ENCODE results near the gene TXNRD1.
A peak's percentile ranks its signal among the peaks of the same experiment; 100 is the strongest.
"Not testable (repeated sequence)": the region's sequence is repeated elsewhere in the genome, so short reads cannot be mapped to it uniquely, and the experiment has no call there.

TXNRD1 gene

GRCh38 chr12:104376650-104377513, 161.3 kb downstream of the TXNRD1 start:
- no peak for DNase-seq

DNA sequence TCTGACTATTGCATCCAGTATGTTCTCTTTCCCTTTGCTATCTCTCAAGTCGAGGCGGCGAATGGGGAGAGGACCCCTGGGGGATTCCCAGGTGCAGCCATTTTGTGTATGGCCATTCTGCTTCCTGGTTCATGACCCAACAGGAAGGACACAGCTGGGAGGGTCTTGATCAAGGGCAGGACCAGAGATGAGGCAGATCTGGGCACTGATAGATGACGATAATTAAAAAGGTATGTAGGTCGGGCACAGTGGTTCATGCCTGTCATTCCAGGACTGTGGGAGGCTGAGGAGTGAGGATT, 161.9 kb downstream of the TXNRD1 start:
- no peak for DNase-seq

DNA sequence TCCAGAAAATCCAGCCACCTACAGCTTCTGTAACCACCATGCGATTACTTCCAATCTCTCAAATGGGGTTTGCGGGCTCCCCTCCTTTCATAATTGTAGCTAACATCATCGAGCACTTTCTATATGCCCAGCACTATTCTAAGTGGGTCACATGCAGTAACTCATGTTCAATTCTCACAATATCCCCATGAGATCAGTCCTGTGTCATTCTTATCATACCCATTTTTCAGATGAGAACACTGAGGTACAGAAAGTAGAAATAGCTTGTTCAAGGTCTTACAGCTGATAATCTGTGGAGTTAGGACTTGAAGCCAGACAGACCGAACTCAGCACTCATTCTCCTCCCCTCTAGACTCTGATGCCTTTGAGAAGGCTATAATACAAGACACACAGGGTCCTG, 162.8 kb downstream of the TXNRD1 start:
- no peak for DNase-seq

- DNase-seq, result no peak
Measured at GRCh38 chr12:104381341-104381730, 165.8 kb downstream of the TXNRD1 start.

DNA sequence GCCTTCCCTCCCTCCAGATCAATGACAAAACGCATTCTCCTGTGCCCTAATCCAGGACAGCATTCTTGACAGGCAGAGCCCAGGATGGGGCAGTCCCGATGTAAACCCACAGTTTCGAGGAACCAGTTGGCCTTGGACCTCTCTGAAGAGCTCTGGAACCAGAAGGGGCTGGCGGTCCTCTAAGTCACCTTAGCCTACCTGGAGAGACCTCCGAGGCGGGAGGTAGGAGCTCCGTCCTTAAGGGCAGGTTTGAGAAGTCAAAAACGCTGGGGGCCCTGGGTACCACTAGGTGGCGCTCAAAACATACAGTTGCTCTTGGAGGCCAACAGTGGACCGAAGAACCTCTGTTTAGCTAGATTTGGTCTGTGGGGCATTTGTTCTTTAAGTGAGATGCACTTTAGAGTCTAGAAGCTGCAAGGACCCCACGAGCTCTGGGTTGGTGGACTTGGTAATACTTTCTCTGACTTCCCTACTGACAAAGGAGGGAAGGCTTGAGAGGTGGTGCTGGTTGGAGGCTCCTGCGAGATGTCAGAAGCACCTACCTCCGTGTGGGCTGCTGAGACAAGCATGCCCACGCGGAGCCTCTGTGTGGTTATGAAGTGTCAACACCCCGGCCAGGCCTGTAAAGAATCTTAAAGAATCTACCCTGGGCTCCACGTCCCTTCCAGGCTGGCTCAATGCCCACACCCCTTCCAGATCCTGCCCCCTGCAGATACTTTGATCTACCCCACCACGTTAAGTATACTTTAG, 166.3 kb downstream of the TXNRD1 start:
- DNase-seq, result peak; percentile 71 to 74

DNA sequence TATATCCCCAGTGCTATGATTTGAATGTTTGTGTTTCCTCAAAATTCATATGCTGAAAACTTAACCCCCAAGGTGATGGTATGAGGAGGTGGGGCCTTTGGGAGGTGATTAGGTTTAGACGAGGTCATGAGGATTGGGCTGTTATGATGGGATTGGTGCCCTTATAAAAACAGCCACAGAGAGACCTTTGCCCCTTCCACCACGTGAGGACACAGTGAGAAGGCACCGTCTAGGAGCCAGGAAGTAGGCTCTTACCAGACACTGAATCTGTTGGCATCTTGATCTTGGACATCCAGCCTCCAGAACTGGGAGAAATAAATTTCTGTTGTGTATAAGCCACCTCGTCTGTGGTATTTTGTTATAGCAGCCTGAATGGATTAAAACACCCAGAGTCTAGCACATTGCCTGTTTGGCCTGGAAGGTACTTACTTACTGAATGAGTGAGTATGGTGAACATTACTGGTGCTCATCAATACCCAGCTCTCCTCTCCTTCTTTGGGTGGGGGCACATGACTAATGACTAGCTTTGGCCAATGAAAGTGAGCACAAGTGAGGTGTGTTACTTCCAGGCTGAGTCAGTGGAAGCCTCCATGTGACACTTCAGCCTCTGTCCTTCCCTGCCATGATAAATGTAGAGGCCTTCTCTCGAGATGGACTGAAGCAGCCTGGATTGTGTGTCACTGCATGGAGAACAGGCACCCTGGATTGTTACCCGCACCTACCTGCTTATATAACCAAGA, 168.7 kb downstream of the TXNRD1 start:
- no peak for DNase-seq

DNA sequence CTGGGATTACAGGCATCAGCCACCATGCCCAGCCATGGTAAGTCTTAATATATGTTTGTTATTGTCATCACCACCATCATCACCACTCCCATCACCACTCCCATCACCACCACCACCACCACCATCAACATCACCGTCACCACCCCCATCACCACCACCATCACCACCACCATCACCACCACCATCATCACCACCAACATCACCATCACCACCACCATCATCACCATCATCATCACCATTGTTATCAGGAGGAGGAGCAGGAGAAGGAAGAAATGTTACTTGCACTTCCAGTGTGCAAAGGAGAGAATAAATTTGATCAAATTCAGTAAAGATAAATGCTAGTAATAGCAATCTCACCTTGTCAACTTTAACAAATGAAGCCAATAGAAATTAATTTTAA, 169.9 kb downstream of the TXNRD1 start:
- DNase-seq, result no peak

DNA sequence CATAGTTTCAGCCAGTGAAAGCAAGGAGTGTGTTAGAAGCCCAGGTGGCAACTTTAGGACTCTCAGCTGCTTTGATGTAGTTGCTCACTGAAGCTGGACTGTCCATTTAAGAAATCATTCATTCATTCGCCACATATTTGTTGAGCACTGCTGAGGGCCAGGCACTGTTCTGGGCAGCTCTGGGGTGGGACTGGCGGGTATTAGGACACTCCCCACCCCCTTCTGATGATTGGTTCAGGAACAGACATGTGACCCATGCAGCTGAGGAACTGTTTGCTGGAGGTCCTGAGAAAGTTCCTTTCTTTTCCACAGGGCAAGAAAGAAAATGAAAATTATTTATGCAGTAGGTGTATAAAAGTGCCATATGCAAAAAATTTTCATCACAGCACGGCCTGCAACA, 170.9 kb downstream of the TXNRD1 start:
- DNase-seq, result no peak

DNA sequence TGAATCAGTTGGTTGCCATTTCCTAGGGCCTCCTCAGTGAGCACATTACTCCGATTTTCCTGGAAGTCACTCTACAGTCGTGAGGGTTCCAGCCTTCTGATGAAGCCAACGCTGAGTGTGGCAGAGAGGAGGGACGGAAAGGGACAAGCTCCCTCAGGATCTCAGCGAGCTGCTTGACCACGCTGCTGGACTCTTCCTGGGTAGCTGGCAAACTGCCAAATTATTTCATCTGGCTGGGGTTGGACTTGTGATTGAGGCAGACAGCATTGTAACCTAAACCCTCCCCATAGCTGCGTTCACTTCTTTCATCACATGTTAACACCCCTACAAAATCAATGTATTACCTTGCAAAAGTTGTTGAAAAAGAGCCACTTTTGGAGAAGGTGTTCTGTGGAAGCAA, 171.6 kb downstream of the TXNRD1 start:
- DNase-seq, result no peak

- DNase-seq, result not testable (repeated sequence)
Measured at GRCh38 chr12:104394086-104394485, 178.5 kb downstream of the TXNRD1 start.
